Fibroblast of lung (primary cell): Measurements from ENCODE around the gene RTN4. TPM values are rescaled to one million over a fixed set of nuclear protein-coding genes. Genes with fewer than 3 reads are reported as not detected.

Source experiments
- DNase-seq, 2 donors: peaks; one replicate each; pipeline versions ENCODE4 v3.0.0 to v3.0.0-alpha.2; 2010; ENCODE audit warnings: low read depth in 2 of 2
- H2AFZ ChIP-seq: 2 replicates; pipeline ENCODE4 v1.5.1; 2012; ENCODE audit warnings: low read length, control low read depth, inconsistent platforms
- H3K27ac ChIP-seq: 2 replicates; pipeline ENCODE4 v1.5.1; 2011; ENCODE audit warnings: low read length, control low read depth; ENCODE audit not compliant: insufficient read depth
- H3K27me3 ChIP-seq: 2 replicates; pipeline ENCODE4 v1.5.1; 2011; ENCODE audit warnings: mild to moderate bottlenecking, low read length; ENCODE audit not compliant: control insufficient read depth, insufficient read depth
- H3K36me3 ChIP-seq: 2 replicates; pipeline ENCODE4 v1.5.1; 2011; ENCODE audit warnings: low read length; ENCODE audit not compliant: control insufficient read depth, insufficient read depth
- H3K4me1 ChIP-seq: 2 replicates; pipeline ENCODE4 v1.5.1; 2011; ENCODE audit warnings: low read length; ENCODE audit not compliant: control insufficient read depth, insufficient read depth; ENCODE audit errors: extremely low read depth
- H3K4me2 ChIP-seq: 2 replicates; pipeline ENCODE4 v1.5.1; 2011; ENCODE audit warnings: low read length, control low read depth; ENCODE audit not compliant: insufficient read depth; ENCODE audit errors: extremely low read depth
- H3K4me3 ChIP-seq, 4 experiments: fragments of 200-600 bp in 1 of 4; sonication (generic) in 1 of 4; replicated peaks in 1 of 4; 2 replicates each; pipeline ENCODE4 v1.5.1; 2011 to 2016; ENCODE audit warnings: low read length in 4 of 4, low read depth in 3 of 4, mild to moderate bottlenecking in 3 of 4, control low read depth in 2 of 4, inconsistent platforms in 1 of 4, mixed read lengths in 1 of 4; ENCODE audit not compliant: insufficient read depth in 1 of 4; ENCODE audit errors: control extremely low read depth in 1 of 4
- H3K79me2 ChIP-seq: 2 replicates; pipeline ENCODE4 v1.5.1; 2012; ENCODE audit warnings: mild to moderate bottlenecking, low read length, inconsistent platforms; ENCODE audit not compliant: control insufficient read depth, insufficient read depth
- H3K9ac ChIP-seq: 2 replicates; pipeline ENCODE4 v1.5.1; 2011; ENCODE audit warnings: mild to moderate bottlenecking, low read length, control low read depth; ENCODE audit not compliant: insufficient read depth
- H3K9me3 ChIP-seq: 2 replicates; pipeline ENCODE4 v1.5.1; 2012; ENCODE audit warnings: low read depth, low read length; ENCODE audit not compliant: control insufficient read depth, insufficient read depth
- H4K20me1 ChIP-seq: 2 replicates; pipeline ENCODE4 v1.5.1; 2011; ENCODE audit warnings: low read length; ENCODE audit not compliant: control insufficient read depth, insufficient read depth; ENCODE audit errors: extremely low read depth
- EZH2 ChIP-seq: IDR thresholded peaks from 2 replicates; pipeline ENCODE4 v1.5.1; 2012; ENCODE audit warnings: low read length, control low read depth, mild to moderate bottlenecking; ENCODE audit errors: missing control alignments
- polyA plus RNA-seq, 2 donors: library from polyadenylated mRNA; depleted of rRNA in 1 of 2; stranded (reverse) in 1 of 2; unstranded in 1 of 2; fragments of >200 nt; gene quantifications; 2 replicates each; pipeline ENCODE4 v1.2.1, GENCODE V29; 2011 to 2012; ENCODE audit warnings: missing spikeins in 1 of 2
- total RNA-seq: library from RNA; depleted of rRNA; stranded (reverse); fragments of >200 nt; gene quantifications from 2 replicates; pipeline ENCODE4 v1.2.1, GENCODE V29; 2014
- TF ChIP-seq, protein P1 (sequence below), 2 donors: IDR thresholded peaks in 1 of 2; conservative IDR thresholded peaks in 1 of 2; 1 replicate in 1 of 2; 2 replicates in 1 of 2; pipeline ENCODE4 v1.5.1; 2011 to 2012; ENCODE audit warnings: low read length in 2 of 2, control low read depth in 1 of 2, inconsistent platforms in 1 of 2, low read depth in 1 of 2, mild to moderate bottlenecking in 1 of 2

Gene RTN4
- total and polyA plus RNA-seq, 2 donors (not counting 1 experiment from before 2014, with no cell fraction given), result 560 to 1,326 TPM

GRCh38 chr2:54954705-54955357 is 95.4 kb downstream of the RTN4 start:
- Histone ChIP-seq H3K9me3 (no peaks in the 10 kb centered on the region), H3K36me3 (no peaks in the 10 kb centered on the region), H3K4me1 (no peaks in the 10 kb centered on the region), H3K4me2 (no peak overlapping the region), H3K27me3 (no peaks in the 10 kb centered on the region), H3K27ac (no peak overlapping the region), H4K20me1 (no peaks in the 10 kb centered on the region), H3K9ac (no peak overlapping the region), H2AFZ (no peak overlapping the region), H3K4me3 (no peak overlapping the region), H3K79me2 (no peaks in the 10 kb centered on the region)
- DNase-seq, result no peak
- TF ChIP-seq EZH2, result no peak
- TF ChIP-seq, protein P1, sequence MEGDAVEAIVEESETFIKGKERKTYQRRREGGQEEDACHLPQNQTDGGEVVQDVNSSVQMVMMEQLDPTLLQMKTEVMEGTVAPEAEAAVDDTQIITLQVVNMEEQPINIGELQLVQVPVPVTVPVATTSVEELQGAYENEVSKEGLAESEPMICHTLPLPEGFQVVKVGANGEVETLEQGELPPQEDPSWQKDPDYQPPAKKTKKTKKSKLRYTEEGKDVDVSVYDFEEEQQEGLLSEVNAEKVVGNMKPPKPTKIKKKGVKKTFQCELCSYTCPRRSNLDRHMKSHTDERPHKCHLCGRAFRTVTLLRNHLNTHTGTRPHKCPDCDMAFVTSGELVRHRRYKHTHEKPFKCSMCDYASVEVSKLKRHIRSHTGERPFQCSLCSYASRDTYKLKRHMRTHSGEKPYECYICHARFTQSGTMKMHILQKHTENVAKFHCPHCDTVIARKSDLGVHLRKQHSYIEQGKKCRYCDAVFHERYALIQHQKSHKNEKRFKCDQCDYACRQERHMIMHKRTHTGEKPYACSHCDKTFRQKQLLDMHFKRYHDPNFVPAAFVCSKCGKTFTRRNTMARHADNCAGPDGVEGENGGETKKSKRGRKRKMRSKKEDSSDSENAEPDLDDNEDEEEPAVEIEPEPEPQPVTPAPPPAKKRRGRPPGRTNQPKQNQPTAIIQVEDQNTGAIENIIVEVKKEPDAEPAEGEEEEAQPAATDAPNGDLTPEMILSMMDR (conservative IDR thresholded peaks at IDR 0.05 in 1 of 2, IDR thresholded peaks at IDR 0.05 in 1 of 2; ENCODE audit: low read depth in 1 of 2, low read length in 2 of 2), result no peak

GRCh38 chr2:54954158-54954557 is 96.1 kb downstream of the RTN4 start:
- Histone ChIP-seq H3K4me1 (peaks cover 3% of the 10 kb centered on the region), H2AFZ (no peak overlapping the region), H3K9me3 (no peaks in the 10 kb centered on the region), H3K27ac (no peak overlapping the region), H3K27me3 (no peaks in the 10 kb centered on the region), H3K9ac (no peak overlapping the region), H4K20me1 (no peaks in the 10 kb centered on the region), H3K36me3 (no peaks in the 10 kb centered on the region), H3K79me2 (no peaks in the 10 kb centered on the region), H3K4me3 (no peak overlapping the region), H3K4me2 (no peak overlapping the region)
- no peak for DNase-seq
- TF ChIP-seq, protein P1 (conservative IDR thresholded peaks at IDR 0.05 in 1 of 2, IDR thresholded peaks at IDR 0.05 in 1 of 2; ENCODE audit: low read depth in 1 of 2, low read length in 2 of 2), result no peak
- TF ChIP-seq EZH2, result no peak

GRCh38 chr2:54952978-54953456 is 97.2 kb downstream of the RTN4 start:
- Histone ChIP-seq H3K27ac (no peak overlapping the region), H3K4me3 (no peak overlapping the region), H3K4me1 (peaks cover 4% of the 10 kb centered on the region), H3K79me2 (no peaks in the 10 kb centered on the region), H3K36me3 (no peaks in the 10 kb centered on the region), H3K4me2 (no peak overlapping the region), H3K9me3 (no peaks in the 10 kb centered on the region), H3K9ac (no peak overlapping the region), H2AFZ (no peak overlapping the region), H3K27me3 (no peaks in the 10 kb centered on the region), H4K20me1 (no peaks in the 10 kb centered on the region)
- DNase-seq, result peak in 1 of 2 donors; percentile 12
- TF ChIP-seq EZH2, result no peak
- TF ChIP-seq, protein P1 (conservative IDR thresholded peaks at IDR 0.05 in 1 of 2, IDR thresholded peaks at IDR 0.05 in 1 of 2; ENCODE audit: low read depth in 1 of 2, low read length in 2 of 2), result no peak
